GM23338 (cell line): ENCODE measurements around the gene NTN1. TPM values are rescaled to one million over a fixed set of nuclear protein-coding genes. Genes with fewer than 3 reads are reported as not detected.

Experiments used
- ATAC-seq: fragments of 200-7000 bp; cut with Tn5 transposase; 3 replicates; pipeline ENCODE4 v1.9.1; 2020
- DNase-seq: peaks from one replicate; pipeline ENCODE4 v3.0.0-alpha.2; 2015; ENCODE audit warnings: low spot score
- H2AFZ ChIP-seq: fragments of 200-600 bp; sonication (generic); 2 replicates; pipeline ENCODE4 v1.8.0; 2016; ENCODE audit warnings: antibody characterized with exemption, mild to moderate bottlenecking, moderate library complexity
- H3F3A ChIP-seq: fragments of 200-600 bp; sonication (generic); replicated peaks from 2 replicates; pipeline ENCODE4 v1.8.0; 2017; ENCODE audit warnings: antibody characterized with exemption, mixed run types, low read depth
- H3K27ac ChIP-seq: fragments of 200-600 bp; sonication (generic); 2 replicates; pipeline ENCODE4 v1.6.1; 2016; ENCODE audit warnings: low read depth
- H3K27me3 ChIP-seq: fragments of 200-600 bp; sonication (generic); 2 replicates; pipeline ENCODE4 v1.8.0; 2016; ENCODE audit warnings: mild to moderate bottlenecking, mixed run types, moderate library complexity; ENCODE audit not compliant: insufficient read depth
- H3K36me3 ChIP-seq: fragments of 200-600 bp; sonication (generic); 2 replicates; pipeline ENCODE4 v1.8.0; 2016; ENCODE audit warnings: mild to moderate bottlenecking; ENCODE audit not compliant: insufficient read depth
- H3K4me1 ChIP-seq: fragments of 200-600 bp; sonication (generic); 2 replicates; pipeline ENCODE4 v1.8.0; 2016; ENCODE audit warnings: mild to moderate bottlenecking, moderate library complexity; ENCODE audit not compliant: insufficient read depth
- H3K4me2 ChIP-seq: fragments of 200-600 bp; sonication (generic); 2 replicates; pipeline ENCODE4 v1.7.1; 2017; ENCODE audit warnings: mixed run types
- H3K4me3 ChIP-seq: fragments of 200-600 bp; sonication (generic); 2 replicates; pipeline ENCODE4 v1.6.1; 2016; ENCODE audit warnings: mixed run types
- H3K79me2 ChIP-seq: fragments of 200-600 bp; sonication (generic); replicated peaks from 2 replicates; pipeline ENCODE4 v1.8.0; 2017; ENCODE audit warnings: mild to moderate bottlenecking; ENCODE audit not compliant: insufficient read depth
- H3K9me2 ChIP-seq: fragments of 200-600 bp; sonication (generic); 2 replicates; pipeline ENCODE4 v1.8.0; 2017; ENCODE audit not compliant: insufficient read depth
- H4K20me1 ChIP-seq: fragments of 200-600 bp; sonication (generic); replicated peaks from 2 replicates; pipeline ENCODE4 v1.8.0; 2017; ENCODE audit warnings: mild to moderate bottlenecking; ENCODE audit not compliant: insufficient read depth
- H3K27ac Mint-ChIP-seq: 2 replicates; pipeline ENCODE4 v1.8.0; 2020; ENCODE audit warnings: inconsistent platforms, mild to moderate bottlenecking, moderate library complexity, mixed read lengths
- H3K27me3 Mint-ChIP-seq: 3 replicates; pipeline ENCODE4 v1.8.0; 2022; ENCODE audit warnings: low read depth, mild to moderate bottlenecking, moderate library complexity, mixed read lengths, inconsistent platforms; ENCODE audit not compliant: insufficient read depth, poor library complexity
- H3K36me3 Mint-ChIP-seq: 3 replicates; pipeline ENCODE4 v1.8.0; 2021; ENCODE audit warnings: low read depth, mild to moderate bottlenecking, inconsistent platforms, moderate library complexity, mixed read lengths
- H3K4me1 Mint-ChIP-seq: 3 replicates; pipeline ENCODE4 v1.8.0; 2020; ENCODE audit warnings: mild to moderate bottlenecking, inconsistent platforms, mixed read lengths
- H3K4me3 Mint-ChIP-seq: 3 replicates; pipeline ENCODE4 v1.8.0; 2021; ENCODE audit warnings: moderate library complexity, mild to moderate bottlenecking, inconsistent platforms, mixed read lengths
- H3K9me3 Mint-ChIP-seq: 3 replicates; pipeline ENCODE4 v1.8.0; 2020; ENCODE audit warnings: moderate library complexity, mild to moderate bottlenecking, inconsistent platforms, mixed read lengths
- CREB1 ChIP-seq: fragments of 250-450 bp; sonication (Bioruptor Pico); IDR thresholded peaks from 2 replicates; pipeline ENCODE4 v1.5.0; 2020; ENCODE audit warnings: low read depth, mild to moderate bottlenecking, moderate library complexity
- CTCF ChIP-seq, 2 experiments: fragments of 200-600 bp in 1 of 2; sonication (generic) in 1 of 2; conservative IDR thresholded peaks; 2 replicates each; pipeline versions ENCODE4 v1.5.1 to v1.6.1; 2016 to 2017; ENCODE audit warnings: antibody characterized with exemption in 2 of 2, low read depth in 2 of 2, mild to moderate bottlenecking in 2 of 2, moderate library complexity in 1 of 2
- ETS1 ChIP-seq: IDR thresholded peaks from 2 replicates; pipeline ENCODE4 v1.6.1; 2016; ENCODE audit warnings: antibody characterized with exemption
- NANOG ChIP-seq: IDR thresholded peaks from 2 replicates; pipeline ENCODE4 v1.6.1; 2016; ENCODE audit warnings: antibody characterized with exemption, borderline replicate concordance
- POLR2AphosphoS5 ChIP-seq: IDR thresholded peaks from 2 replicates; pipeline ENCODE4 v1.6.1; 2016; ENCODE audit warnings: antibody characterized with exemption, low read depth
- ZNF114 ChIP-seq: fragments of 250-450 bp; sonication (Bioruptor Pico); IDR thresholded peaks from 2 replicates; pipeline ENCODE4 v1.5.0; 2020; ENCODE audit warnings: mild to moderate bottlenecking, moderate library complexity
- ZNF462 ChIP-seq: fragments of 250-450 bp; sonication (Bioruptor Pico); IDR thresholded peaks from 2 replicates; pipeline ENCODE4 v1.5.0; 2020; ENCODE audit warnings: mild to moderate bottlenecking, moderate library complexity
- polyA plus RNA-seq: library from polyadenylated mRNA; unstranded; fragments of >200 nt; fragmentation: Nextera tagmentation; extraction: Ambion mirVana; gene quantifications from 2 replicates; pipeline ENCODE4 v1.2.1, GENCODE V29; 2016
- total RNA-seq: library from RNA; depleted of rRNA; stranded (reverse); fragments of >200 nt; shearing (Covaris generic); gene quantifications from 2 replicates; pipeline ENCODE4 v1.2.3, GENCODE V29; 2014

NTN1 gene
- total and polyA plus RNA-seq, 2 experiments from 2014 or later = 0.57 to 2.6 TPM

GRCh38 chr17:9072696-9073339 lies 51.5 kb downstream of the NTN1 start:
- Mint-ChIP-seq H3K27ac (no peak overlapping the region), H3K9me3 (no peaks in the 10 kb centered on the region), H3K4me3 (no peak overlapping the region), H3K27me3 (peaks cover 5% of the 10 kb centered on the region), H3K36me3 (no peaks in the 10 kb centered on the region), H3K4me1 (0 out of 3 replicates have a peak, but pooled peaks cover 2% of the 10 kb centered on the region)
- Histone ChIP-seq H3K4me2 (no peak overlapping the region), H3K4me3 (no peak overlapping the region), H3K36me3 (no peaks in the 10 kb centered on the region), H3K79me2 (no peaks in the 10 kb centered on the region), H4K20me1 (no peaks in the 10 kb centered on the region), H2AFZ (no peak overlapping the region), H3K27me3 (no peaks in the 10 kb centered on the region), H3K9me2 (0 out of 2 replicates have a peak, but pooled peaks cover 5% of the 10 kb centered on the region), H3K27ac (no peak overlapping the region), H3F3A (no peaks in the 10 kb centered on the region), H3K4me1 (no peaks in the 10 kb centered on the region)
- TF ChIP-seq POLR2AphosphoS5 (no peak), ETS1 (no peak), CTCF (conservative IDR thresholded peaks at IDR 0.05; ENCODE audit: low read depth in 2 of 2) (no peak), CREB1 (CRISPR knock-in tag) (no peak), ZNF114 (CRISPR knock-in tag) (no peak), NANOG (no peak), ZNF462 (CRISPR knock-in tag) (no peak)
- DNase-seq (no peak), ATAC-seq (no peak)
